ENCODE data around the gene SLC38A11.
"Not testable (repeated sequence)": the region's sequence is repeated elsewhere in the genome, so short reads cannot be mapped to it uniquely, and the experiment has no call there.

The SLC38A11 gene

GRCh38 chr2:164954954-164955701 lies at the start of gene SLC38A11:
Gene SLC38A11, minus strand, starts transcription at chr2:164955525. Its CDS starts 278 bp downstream, at chr2:164955247.
- DNase-seq = no peak

- DNase-seq = no peak
These were observed 48.3 kb upstream of the SLC38A11 start for GRCh38 chr2:165003443-165004130.

GRCh38 chr2:165002638-165003037 lies 47.3 kb upstream of the SLC38A11 start:
- no peak for DNase-seq

- DNase-seq = not testable (repeated sequence)
These were observed 39.5 kb upstream of the SLC38A11 start for GRCh38 chr2:164994664-164995299.

- no peak for DNase-seq
These were observed 38.1 kb upstream of the SLC38A11 start for GRCh38 chr2:164993287-164994016.

- no peak for DNase-seq
These were observed 37.5 kb upstream of the SLC38A11 start for GRCh38 chr2:164992818-164993217.

- DNase-seq = not testable (repeated sequence)
These were observed 36.7 kb upstream of the SLC38A11 start for GRCh38 chr2:164992093-164992454.

GRCh38 chr2:164991361-164992092 lies 36.2 kb upstream of the SLC38A11 start:
- DNase-seq = not testable (repeated sequence)

GRCh38 chr2:164990953-164991352 lies 35.6 kb upstream of the SLC38A11 start:
- DNase-seq = not testable (repeated sequence)

- not testable (repeated sequence) for DNase-seq
These were observed 33.5 kb upstream of the SLC38A11 start for GRCh38 chr2:164988805-164989204.

- DNase-seq = not testable (repeated sequence)
These were observed 30.7 kb upstream of the SLC38A11 start for GRCh38 chr2:164986027-164986426.

- DNase-seq = no peak
These were observed 29.1 kb upstream of the SLC38A11 start for GRCh38 chr2:164984428-164984827.

GRCh38 chr2:164981217-164981990 lies 26.1 kb upstream of the SLC38A11 start:
- DNase-seq = no peak

GRCh38 chr2:164980688-164981087 lies 25.4 kb upstream of the SLC38A11 start:
- not testable (repeated sequence) for DNase-seq

- DNase-seq = no peak
These were observed 23.8 kb upstream of the SLC38A11 start for GRCh38 chr2:164979113-164979512.

- DNase-seq = not testable (repeated sequence)
These were observed 21.6 kb upstream of the SLC38A11 start for GRCh38 chr2:164976875-164977470.

- no peak for DNase-seq
These were observed 21.0 kb upstream of the SLC38A11 start for GRCh38 chr2:164976301-164976700.

GRCh38 chr2:164975891-164976290 lies 20.6 kb upstream of the SLC38A11 start:
- DNase-seq = no peak

- no peak for DNase-seq
These were observed 18.9 kb upstream of the SLC38A11 start for GRCh38 chr2:164974221-164974620.

- no peak for DNase-seq
These were observed 16.9 kb upstream of the SLC38A11 start for GRCh38 chr2:164972216-164972615.

Data from activated T-cell treated with anti-CD3 and anti-CD28 coated beads, Interleukin-2, amount 50 U/mL, for 1 hour (primary cell).